ENCODE measurements around the gene PIP. TPM values are rescaled to one million over a fixed set of nuclear protein-coding genes. Genes with fewer than 3 reads are reported as not detected.
"Not testable (repeated sequence)": the region's sequence is repeated elsewhere in the genome, so short reads cannot be mapped to it uniquely, and the experiment has no call there.

PIP gene
- total RNA-seq, 3 donors from 2014 or later = 1.6 to 1,201 (median 140) TPM

GRCh38 chr7:143129477-143129876 is 2.4 kb upstream of the PIP start:
- TF ChIP-seq POLR2A (IDR thresholded peaks at IDR 0.05) = no peak
- TF ChIP-seq CTCF (IDR thresholded peaks at IDR 0.05) = no peak
- no peak for TF ChIP-seq POLR2AphosphoS5 (IDR thresholded peaks at IDR 0.05)

GRCh38 chr7:143130541-143130940 is 1.3 kb upstream of the PIP start:
- H3K36me3 ChIP-seq = no peaks in the 10 kb centered on the region
- no peak overlapping the region for H3K4me3 ChIP-seq
- no peaks in the 10 kb centered on the region for H3K9me3 ChIP-seq
- TF ChIP-seq POLR2A (IDR thresholded peaks at IDR 0.05) (no peak), CTCF (IDR thresholded peaks at IDR 0.05) (no peak), POLR2AphosphoS5 (IDR thresholded peaks at IDR 0.05) (no peak)
- H3K27me3 ChIP-seq = no peaks in the 10 kb centered on the region
- DNase-seq (ENCODE audit: low spot score in 2 of 2) = no peak
- H3K4me1 ChIP-seq = peaks cover 0 to 4% of the 10 kb centered on the region in 2 donors
- H3K27ac ChIP-seq = peak overlapping the region in 1 of 2 donors; percentile 35
- intact Hi-C loops (cut with DNase I; ENCODE audit: low total_unique reads) = no loop called here

More at GRCh38 chr7:143129477-143129876, 2.4 kb upstream of the PIP start:
- H3K27me3 ChIP-seq = no peaks in the 10 kb centered on the region
- no peak for DNase-seq (ENCODE audit: low spot score in 2 of 2)
- H3K4me1 ChIP-seq = peaks cover 0 to 5% of the 10 kb centered on the region in 2 donors
- peak overlapping the region; percentile 33 to 41 for H3K27ac ChIP-seq
- H3K4me3 ChIP-seq = no peak overlapping the region
- intact Hi-C loops (cut with DNase I; ENCODE audit: low total_unique reads) = no loop called here
- H3K9me3 ChIP-seq = no peaks in the 10 kb centered on the region
- H3K36me3 ChIP-seq = no peaks in the 10 kb centered on the region

- DNase-seq (ENCODE audit: low spot score in 2 of 2) = no peak
- Histone ChIP-seq H3K4me3 (no peak overlapping the region), H3K4me1 (no peaks in the 10 kb centered on the region), H3K27me3 (no peaks in the 10 kb centered on the region), H3K9me3 (no peaks in the 10 kb centered on the region), H3K27ac (peak overlapping the region; percentile 6 to 65), H3K36me3 (no peaks in the 10 kb centered on the region)
- intact Hi-C loops (cut with DNase I; ENCODE audit: low total_unique reads) = no loop called here
- TF ChIP-seq CTCF (IDR thresholded peaks at IDR 0.05) (no peak), POLR2A (IDR thresholded peaks at IDR 0.05) (no peak), POLR2AphosphoS5 (IDR thresholded peaks at IDR 0.05) (no peak)
Observed at GRCh38 chr7:143147070-143147469, 15.2 kb downstream of the PIP start.

GRCh38 chr7:143148050-143148449 is 16.2 kb downstream of the PIP start:
- Histone ChIP-seq H3K4me3 (no peak overlapping the region), H3K4me1 (no peaks in the 10 kb centered on the region), H3K27me3 (no peaks in the 10 kb centered on the region), H3K27ac (peak overlapping the region in 1 of 2 donors; percentile 54), H3K36me3 (no peaks in the 10 kb centered on the region), H3K9me3 (no peaks in the 10 kb centered on the region)
- no peak for DNase-seq (ENCODE audit: low spot score in 2 of 2)
- no peak for TF ChIP-seq POLR2AphosphoS5 (IDR thresholded peaks at IDR 0.05)
- no peak for TF ChIP-seq CTCF (IDR thresholded peaks at IDR 0.05)
- intact Hi-C loops (cut with DNase I; ENCODE audit: low total_unique reads) = no loop called here

- Histone ChIP-seq H3K4me1 (no peaks in the 10 kb centered on the region), H3K4me3 (no peak overlapping the region), H3K9me3 (no peaks in the 10 kb centered on the region), H3K27me3 (no peaks in the 10 kb centered on the region), H3K36me3 (no peaks in the 10 kb centered on the region), H3K27ac (no peak overlapping the region)
- no peak for DNase-seq (ENCODE audit: low spot score in 2 of 2)
- TF ChIP-seq CTCF (IDR thresholded peaks at IDR 0.05) = no peak
- no peak for TF ChIP-seq POLR2AphosphoS5 (IDR thresholded peaks at IDR 0.05)
- no peak for TF ChIP-seq POLR2A (IDR thresholded peaks at IDR 0.05)
- intact Hi-C loops (cut with DNase I; ENCODE audit: low total_unique reads) = no loop called here
Observed at GRCh38 chr7:143148651-143149050, 16.8 kb downstream of the PIP start.

- H3K36me3 ChIP-seq; H3K27me3 ChIP-seq; H3K4me1 ChIP-seq; intact Hi-C loops (cut with DNase I; ENCODE audit: low total_unique reads); H3K4me3 ChIP-seq; H3K9me3 ChIP-seq; H3K27ac ChIP-seq; DNase-seq (ENCODE audit: low spot score in 2 of 2): not testable (repeated sequence)
Observed at GRCh38 chr7:143150696-143151095, 18.8 kb downstream of the PIP start.

GRCh38 chr7:143158617-143159016 is 26.7 kb downstream of the PIP start:
- H3K4me3 ChIP-seq; intact Hi-C loops (cut with DNase I; ENCODE audit: low total_unique reads); H3K27me3 ChIP-seq; H3K4me1 ChIP-seq; H3K36me3 ChIP-seq; H3K27ac ChIP-seq; DNase-seq (ENCODE audit: low spot score in 2 of 2); H3K9me3 ChIP-seq: not testable (repeated sequence)

Data from breast epithelium (tissue), 4 donors.